Hematopoietic multipotent progenitor cell treated with erythropoietin and hydrocortisone succinate and interleukin-3 and kit ligand, for 15 days (in vitro differentiated cells): ENCODE results near the gene PAQR3.

Experiments used
- DNase-seq: peaks from one replicate; pipeline ENCODE4 v3.0.0-alpha.2; 2015; ENCODE audit warnings: low spot score

The PAQR3 gene, protein sequence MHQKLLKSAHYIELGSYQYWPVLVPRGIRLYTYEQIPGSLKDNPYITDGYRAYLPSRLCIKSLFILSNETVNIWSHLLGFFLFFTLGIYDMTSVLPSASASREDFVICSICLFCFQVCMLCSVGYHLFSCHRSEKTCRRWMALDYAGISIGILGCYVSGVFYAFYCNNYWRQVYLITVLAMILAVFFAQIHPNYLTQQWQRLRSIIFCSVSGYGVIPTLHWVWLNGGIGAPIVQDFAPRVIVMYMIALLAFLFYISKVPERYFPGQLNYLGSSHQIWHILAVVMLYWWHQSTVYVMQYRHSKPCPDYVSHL

DNA sequence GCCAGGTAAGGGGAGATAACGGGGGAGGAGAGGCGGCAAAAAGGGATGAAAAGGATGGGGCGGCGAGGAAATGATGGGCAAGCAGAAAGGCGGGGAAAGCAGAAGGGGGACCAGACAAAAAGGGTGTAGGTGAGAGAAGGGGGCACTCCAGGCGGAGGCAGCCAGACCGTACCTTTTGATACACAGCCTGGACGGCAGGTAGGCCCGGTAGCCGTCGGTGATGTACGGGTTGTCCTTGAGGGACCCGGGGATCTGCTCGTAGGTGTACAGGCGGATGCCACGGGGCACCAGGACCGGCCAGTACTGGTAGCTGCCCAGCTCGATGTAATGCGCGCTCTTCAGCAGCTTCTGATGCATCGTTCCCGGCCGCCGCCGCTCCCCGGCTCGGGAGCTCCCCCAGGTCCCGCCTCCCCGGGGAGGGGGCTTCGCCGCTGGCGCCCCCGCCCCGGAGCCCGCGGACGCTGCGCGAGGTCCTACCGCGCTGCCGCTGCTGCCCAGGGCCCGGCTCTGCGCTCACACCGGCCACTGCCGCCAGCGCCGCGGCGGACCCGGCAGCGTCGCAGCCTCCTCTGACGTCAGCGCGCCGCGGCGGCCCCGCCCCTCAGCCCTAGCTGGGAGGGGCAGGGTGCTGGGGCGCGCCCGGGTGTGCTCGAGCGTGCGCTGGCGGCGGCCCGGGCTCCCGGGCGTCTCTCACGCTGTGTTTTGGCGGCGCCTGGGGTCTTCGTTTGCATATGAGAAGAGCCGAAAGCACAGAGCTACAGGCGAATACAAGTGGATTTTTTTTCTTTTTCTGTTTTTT lies at the start of gene PAQR3:
PAQR3 (minus strand) TSS at position 571 of the 799 bp plus-strand sequence; CDS start at position 357, 214 bp downstream.
- peak; percentile 89 for DNase-seq

DNA sequence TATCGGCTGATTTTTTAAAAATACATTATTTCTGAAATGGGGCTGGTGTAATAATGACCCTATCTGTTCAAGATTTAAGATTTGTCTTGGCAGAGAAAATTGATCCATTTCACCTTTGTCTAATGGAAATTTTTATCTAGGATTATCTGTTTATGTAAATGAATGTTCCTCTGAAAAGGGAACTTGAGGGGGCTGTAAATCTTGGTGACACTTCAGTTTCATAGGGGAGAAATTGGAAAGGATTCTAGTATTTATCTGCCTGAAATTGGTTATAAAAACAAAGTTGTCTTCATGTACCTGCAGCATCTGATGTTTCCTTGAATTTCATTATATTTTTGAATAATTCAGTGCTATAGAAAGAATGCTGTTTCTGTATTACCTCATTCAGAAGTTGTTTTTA lies 48.4 kb upstream of the PAQR3 start:
- no peak for DNase-seq

DNA sequence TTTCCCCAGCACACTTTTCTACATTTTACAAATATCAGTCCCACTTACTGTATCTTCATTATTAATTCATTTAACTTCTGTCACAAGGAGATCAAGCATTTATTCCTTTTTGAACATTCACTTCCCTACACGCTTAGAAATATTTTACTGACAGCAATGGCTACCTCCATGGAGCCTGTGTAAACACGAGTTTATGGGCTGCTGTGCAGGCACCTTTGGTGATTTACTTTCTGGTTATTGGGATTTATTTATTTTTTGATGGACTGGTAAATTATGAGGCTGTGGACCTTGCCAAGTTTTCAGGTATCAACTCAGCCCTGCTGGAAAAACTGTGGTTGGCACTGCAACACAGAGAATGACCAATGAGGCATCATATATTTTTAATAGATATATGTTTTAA lies 45.4 kb upstream of the PAQR3 start:
- DNase-seq = no peak

- no peak for DNase-seq
These were observed 36.6 kb upstream of the PAQR3 start for GRCh38 chr4:78975865-78976264.

DNA sequence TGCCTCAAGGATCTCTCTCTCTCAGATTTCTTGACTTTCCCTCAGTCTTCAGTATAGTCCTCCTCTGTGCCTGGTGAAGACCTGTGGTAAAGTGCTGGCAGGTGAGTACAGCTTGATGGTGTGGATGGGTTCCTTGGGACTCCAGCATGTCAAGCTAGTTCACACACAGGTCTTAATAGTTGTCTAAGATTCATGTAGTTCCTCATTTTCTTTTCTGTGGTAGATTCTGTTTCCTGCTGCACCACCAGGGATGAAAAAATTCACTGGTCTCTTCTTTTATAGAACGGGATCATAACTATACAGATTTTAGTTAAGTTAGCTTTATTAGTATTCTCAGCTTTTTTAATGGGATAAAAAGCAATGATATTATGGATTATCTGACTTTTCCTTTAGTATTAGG lies 32.5 kb upstream of the PAQR3 start:
- no peak for DNase-seq

DNA sequence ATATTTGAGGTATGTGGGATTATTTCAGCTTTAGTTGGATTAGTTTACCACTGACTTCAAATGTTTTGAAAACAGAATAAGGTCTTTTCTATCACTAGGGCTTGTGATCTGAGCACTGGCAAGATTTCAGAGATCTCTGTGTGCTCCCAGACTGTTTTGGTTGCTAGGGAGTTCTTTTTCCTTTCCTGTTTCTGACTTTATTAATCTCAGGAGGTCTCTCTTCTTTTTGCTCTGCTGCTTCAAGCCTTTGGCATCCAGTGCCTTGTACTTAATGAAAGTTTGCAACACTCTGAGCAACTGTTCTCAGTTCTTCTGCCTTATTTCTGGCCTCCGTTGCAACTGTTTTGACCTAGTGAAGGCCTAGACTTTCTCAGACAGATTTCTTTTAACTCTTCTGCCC lies 32.1 kb upstream of the PAQR3 start:
- DNase-seq = no peak

- DNase-seq = no peak
These were observed 23.4 kb upstream of the PAQR3 start for GRCh38 chr4:78962597-78963115.

DNA sequence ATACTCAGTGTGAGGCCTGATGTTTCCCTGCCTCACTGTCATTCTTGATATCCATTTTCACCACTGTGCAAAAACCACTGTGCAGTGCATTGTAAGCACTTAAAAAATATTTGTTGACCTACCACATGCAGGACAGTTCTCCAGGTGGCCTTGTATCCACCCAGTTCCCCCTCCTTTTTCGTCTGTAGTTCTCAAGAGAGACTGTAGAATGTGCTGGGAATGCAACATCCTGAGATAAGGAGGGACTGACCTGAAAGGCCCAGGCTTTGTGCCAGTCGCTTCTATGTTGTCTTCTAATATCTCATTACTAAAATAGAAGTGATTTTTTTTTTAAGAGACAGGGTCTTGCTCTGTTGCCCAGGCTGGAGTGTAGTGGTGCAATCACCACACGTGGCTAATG lies 21.7 kb upstream of the PAQR3 start:
- DNase-seq = no peak

GRCh38 chr4:78956975-78957374 lies 17.7 kb upstream of the PAQR3 start:
- DNase-seq = no peak

DNA sequence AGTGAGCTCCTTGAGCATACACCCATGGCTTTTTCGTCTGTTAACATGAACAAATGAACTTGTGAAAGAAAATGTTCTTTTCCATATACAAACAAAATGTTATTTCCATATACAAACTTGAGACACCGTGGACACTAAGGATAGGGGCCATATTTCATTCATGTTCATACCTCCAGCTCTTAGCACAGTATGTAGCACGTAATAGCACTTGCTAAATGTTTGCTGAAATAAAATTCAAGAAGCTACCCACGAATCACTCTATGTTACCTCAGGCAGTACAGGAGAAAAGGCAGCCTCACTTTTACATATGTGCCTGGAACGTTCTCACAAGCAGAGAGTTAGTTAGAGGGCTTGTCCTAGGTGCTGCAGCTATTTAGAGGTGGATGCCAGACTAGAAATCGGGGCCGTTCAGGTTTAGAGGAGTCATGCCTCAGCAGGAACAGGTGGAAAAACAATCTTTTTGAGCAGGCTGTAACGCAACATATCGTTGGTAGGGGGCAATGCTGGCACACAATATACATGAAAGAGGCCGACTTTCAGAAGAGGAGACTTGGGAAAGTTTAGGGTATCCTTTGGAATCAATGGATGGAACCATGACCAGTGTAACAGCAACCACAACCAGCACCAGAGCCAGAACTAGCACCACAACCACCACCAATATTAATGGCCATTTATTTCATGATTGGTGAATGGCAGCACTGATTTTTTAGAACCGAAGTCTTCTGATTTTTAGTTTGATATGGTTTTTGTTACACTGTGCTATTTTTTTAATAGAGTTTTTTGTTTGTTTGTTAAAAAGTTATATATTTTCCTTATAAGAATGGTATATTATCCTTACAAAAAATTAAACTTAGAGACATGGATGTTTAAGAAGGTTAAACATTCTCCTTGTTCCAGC lies 14.8 kb upstream of the PAQR3 start:
- no peak for DNase-seq

DNA sequence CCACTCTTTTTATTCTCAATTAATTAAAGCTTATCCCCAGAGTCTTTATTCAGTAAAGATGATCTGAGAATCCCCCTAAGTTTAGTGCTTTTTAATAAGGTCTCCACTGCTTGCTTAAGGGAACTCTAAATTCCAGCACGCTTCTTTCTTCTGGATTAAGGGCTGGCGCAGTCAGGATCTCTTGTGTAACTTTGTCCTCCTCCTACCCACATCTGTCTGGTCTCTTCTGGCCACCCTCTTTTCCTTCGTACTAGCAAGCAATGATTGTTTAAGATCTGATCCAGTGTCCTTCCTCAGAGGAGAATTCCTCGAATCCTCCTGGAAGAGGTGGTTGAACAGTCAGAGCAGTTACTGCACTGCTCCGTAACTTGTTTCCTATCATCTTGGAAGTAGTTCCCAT lies 14.0 kb upstream of the PAQR3 start:
- DNase-seq = no peak

- peak; percentile 65 for DNase-seq
These were observed 12.7 kb upstream of the PAQR3 start for GRCh38 chr4:78951862-78952472.

DNA sequence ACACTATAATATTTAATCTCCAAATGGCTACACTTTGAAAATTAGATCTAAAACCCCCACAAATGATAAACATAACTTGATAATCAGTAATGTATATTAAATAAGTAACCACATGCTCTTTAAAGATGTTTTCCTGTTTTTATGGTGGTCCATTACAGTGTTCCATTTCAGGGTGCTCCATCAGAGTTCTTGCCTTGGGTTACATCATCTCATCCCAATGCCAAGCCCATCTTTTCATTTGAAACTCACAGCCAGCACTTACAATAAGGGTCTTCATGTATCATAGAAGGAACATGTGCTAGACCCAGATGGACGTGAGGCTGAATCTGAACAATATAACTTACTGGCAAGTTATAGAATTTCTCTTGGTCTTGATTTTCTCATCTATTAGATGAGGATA lies 10.5 kb upstream of the PAQR3 start:
- no peak for DNase-seq

DNA sequence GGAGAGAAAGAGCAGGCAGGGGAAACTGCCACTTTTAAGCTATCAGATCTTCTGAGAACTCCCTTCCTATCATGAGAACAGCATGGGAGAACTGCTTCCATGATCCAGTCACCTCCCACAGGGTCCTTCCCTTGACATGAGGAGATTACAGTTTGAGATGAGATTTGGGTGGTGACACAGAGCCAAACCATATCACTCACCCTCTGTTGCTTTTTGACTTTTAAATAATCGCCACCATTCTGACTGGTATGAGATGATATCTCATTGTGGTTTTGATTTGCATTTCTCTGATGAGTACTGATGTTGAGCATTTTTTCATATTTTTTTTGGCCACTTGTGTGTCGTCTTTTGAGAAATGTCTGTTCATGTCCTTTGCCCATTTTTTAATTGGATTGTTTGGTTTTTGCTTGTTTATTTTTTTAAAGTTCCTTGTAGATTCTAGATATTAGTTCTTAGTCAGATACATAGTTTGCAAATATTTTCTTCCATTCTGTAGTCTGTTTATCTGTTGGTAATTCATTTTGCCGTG lies 6.5 kb upstream of the PAQR3 start:
- no peak for DNase-seq

DNA sequence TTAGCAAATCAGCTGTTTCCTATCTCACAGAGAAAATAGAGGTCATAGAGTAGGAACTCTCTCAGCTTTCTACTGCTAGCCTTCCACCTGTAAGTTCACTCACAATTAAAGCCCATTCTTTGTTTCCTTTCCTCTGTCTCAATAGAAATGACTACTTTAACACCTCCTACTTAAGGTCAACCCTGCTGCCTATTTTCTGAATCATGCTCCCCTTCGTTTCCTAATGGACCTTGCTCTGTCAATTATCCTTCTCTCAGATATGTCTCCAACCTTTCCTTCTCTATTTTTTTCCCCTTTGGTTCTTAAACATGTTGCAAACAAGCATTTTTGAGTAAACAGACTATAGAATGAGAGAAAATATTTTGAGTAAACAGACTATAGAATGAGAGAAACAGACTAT lies 5.1 kb upstream of the PAQR3 start:
- no peak for DNase-seq

DNA sequence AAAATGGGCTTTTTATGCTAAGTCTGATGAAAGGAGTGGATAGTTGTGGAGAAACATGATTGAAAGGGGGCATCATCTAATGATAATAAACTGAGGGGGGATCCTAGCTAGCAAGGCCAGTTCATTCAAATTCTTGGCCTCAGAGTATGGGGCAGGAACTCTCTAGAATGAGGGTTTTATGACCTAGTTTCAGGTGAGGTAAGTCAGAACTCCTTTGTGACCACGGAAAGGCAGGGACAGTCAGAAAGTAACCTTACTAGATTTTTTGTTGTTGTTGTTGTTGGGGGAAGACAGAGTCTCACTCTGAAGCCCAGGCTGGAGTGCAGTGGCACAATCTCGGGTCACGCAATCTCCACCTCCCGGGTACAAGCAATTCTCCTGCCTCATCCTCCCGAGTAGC lies 1.5 kb upstream of the PAQR3 start:
- DNase-seq = no peak

DNA sequence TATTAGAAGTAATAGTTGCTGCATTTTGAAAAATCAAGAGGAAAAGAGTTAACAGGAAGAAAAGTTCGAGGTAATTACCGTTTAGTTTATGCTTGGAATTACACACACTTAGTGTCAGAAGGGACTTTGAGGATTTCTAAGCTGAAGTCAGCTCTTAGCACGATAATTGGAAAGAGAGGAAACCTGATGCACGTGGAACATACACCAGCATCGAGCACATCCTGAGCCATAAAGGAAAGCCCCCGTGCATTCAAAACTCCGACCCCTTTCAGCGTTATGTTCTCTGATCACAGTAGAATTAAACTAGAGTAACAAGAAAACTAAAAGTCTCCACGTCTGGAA lies 400 bp upstream of the PAQR3 start:
- no peak for DNase-seq

- DNase-seq = no peak
These were observed 767 bp downstream of the PAQR3 start for GRCh38 chr4:78938474-78938867.

DNA sequence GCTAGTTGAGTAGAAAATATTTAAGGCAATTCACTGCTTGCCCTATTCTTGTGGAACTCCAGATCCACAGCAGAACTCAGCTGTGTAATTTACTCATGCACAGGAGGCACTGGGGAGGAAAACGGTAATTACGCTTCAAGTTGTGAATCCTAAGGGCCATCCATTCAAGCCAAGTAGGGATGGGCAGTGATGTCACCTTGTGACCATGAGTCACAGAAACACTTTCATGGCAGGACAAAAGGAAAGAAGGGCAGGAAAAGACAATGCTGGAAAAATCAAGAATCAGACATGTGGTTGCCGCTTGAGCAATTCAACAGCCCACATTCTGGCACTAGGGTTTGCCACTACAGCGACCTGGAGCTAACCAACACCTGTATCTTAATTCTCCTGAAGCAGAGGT lies 1.4 kb downstream of the PAQR3 start:
- no peak for DNase-seq

- DNase-seq = no peak
These were observed 2.2 kb downstream of the PAQR3 start for GRCh38 chr4:78936989-78937388.

GRCh38 chr4:78930016-78930629 lies 9.1 kb downstream of the PAQR3 start:
- no peak for DNase-seq
